SW480 (cell line): Measurements from ENCODE around the gene UBAP2L.
"Not testable (repeated sequence)": the region's sequence is repeated elsewhere in the genome, so short reads cannot be mapped to it uniquely, and the experiment has no call there.

Experiments
- DNase-seq: peaks from one replicate; pipeline ENCODE4 v3.0.0-alpha.2; 2016; ENCODE audit warnings: low spot score

UBAP2L gene

DNA sequence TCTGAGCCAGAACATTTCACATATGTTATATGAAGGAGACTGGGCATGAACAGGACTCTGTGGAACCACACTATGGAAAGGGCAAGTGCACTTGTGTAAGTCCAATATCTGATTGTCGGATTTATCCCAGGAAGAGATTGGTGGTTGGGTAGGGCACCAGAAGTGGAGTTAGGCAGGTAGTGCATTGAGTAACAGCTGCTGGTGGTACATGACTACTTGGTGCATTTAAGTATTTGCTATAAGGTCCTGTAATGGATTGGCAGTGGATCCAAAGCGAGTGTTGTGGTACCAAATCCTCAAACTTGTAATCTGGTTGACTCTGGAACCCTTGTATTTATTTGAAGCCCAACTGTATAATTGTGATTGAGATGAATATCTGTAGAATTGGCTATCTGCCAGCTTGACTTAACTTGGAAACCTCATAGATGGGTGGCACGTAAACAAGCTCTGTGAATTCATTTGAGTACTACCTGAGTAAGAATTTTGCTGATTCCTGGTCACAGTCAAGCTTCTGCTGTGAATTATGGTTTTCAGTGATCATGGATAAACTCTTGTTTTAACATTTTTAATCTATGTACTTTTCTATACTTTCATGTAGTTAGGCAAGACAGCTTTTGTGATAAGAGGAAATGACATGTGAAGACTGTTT lies 21.1 kb downstream of the UBAP2L start:
- no peak for DNase-seq

DNA sequence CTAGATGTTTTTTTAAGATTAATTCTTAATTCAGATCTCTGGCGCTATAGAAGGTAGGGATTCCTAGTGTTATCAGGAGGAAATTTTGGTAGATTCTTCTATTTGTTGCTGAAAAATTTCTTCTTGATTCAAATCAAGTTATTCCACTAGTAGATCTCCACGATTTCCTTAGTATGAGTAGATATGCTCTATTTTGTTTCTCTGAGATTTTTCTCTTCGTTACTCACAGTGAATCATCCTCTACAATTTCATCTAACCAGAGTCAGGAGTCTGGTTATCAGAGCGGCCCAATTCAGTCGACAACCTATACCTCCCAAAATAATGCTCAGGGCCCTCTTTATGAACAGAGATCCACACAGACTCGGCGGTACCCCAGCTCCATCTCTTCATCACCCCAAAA lies 32.9 kb downstream of the UBAP2L start:
- DNase-seq, result no peak

DNA sequence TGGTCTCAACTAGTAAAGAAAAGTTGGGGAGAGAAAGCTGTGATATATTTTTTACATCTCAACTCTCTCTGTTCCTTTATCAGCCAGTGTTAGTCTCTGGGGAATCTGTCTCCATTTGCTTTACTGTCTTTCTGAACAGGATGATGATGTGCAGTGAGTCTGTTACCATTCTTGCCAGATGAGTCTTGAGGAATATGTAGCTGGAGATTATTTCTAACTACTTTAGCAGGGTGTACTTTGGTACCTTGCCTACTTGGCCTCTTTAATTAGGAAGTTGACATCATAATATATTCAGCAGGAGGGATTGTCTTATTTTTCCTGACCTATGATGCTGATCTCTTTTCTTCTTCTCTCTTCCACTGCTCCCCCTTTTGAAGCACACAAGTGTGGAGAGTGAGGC lies 35.9 kb downstream of the UBAP2L start:
- no peak for DNase-seq

DNA sequence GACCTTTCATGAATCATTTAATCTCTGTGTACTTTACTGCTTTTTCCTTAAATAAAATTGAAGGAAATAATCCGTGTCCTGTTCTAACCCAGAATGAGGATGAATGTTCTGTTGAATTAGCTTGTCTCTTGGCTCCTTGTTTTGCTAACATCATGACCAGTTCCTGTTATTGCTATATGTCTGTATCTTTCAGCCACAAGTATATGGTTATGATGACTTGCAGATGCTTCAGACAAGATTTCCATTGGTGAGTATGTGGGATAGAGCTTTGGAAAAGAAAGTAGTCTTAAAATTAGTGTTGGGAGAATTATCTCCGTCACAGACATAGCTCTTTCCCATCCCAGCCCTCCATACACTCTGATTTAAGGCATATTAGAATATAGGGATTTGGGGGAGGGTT lies 38.0 kb downstream of the UBAP2L start:
- no peak for DNase-seq

DNA sequence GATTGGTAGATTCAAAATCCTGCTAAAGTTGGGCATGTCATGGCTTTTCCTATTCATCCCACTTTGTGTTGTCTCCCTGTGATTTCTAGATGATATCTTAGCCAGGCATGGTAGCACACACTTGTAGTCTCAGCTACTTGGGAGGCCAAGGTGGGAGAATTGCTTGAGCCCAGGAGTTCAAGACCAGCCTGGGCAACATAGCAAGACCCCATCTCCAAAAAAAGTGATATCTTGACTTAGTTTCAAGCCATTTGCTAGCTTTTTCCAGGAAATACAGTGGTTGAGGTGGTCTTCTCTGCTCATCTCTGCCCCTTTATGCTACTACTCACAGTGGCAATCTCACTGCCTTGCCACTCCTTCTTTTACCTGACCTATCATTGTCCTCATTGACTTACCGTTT lies 39.4 kb downstream of the UBAP2L start:
- no peak for DNase-seq

DNA sequence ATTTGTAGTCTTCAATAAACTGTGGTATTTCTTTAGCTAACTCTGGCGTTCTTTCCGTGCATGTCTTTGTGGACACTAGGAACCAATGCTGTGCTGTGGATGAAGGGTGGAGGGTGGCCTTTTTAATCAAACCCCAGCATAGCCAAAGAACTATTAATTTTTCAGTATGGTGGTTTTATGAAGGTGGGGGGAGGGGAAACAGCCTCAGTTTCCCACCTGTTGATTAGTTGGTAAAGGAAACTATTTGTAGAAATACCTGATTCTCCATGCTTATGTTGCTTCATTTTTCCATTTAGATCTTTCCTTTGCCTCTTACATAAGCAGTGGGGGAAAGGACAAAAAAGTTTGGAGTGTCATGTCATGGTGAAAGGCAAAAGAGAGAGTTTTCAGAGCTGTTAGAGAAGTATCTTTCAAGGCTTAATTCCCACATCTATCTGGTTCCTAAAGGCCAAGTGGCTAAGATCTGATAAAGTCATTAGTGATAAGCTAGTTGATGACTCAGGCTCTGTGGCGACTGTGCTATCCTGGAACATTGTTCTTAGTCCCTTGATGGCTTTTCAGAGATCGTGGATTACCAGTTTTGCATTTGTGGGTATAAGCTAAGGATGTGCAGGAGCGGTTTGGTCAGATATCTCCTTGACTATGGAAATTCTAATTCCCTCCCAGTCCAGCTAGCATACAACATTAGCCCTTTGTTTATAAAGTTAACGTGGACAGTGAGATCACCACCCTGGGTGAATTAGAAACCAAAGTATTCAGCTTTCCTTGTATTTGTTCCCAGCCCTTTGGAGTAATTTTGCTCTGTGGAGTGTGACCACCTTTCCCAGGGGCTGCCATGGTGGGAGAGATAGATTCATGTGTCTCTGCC lies 42.9 kb downstream of the UBAP2L start:
- no peak for DNase-seq

DNA sequence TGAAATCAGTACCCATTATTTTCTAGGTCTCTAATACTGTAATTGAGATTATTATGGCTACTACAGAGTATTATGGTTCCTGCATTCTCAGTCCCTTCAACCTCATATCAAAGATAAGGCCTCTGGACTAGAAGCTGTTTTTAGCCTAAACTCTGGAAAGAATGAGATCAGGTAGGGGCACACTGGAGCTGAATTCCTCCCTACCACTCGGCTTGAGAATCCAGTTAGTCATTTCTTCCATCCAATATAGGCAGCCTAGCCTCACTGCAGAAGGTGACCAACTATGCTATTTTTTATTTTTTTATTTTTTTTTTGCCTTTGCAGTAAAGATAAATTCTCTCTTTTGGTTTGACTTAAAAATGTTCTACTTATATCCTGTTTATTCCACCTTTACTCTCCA lies 43.7 kb downstream of the UBAP2L start:
- DNase-seq, result no peak

DNA sequence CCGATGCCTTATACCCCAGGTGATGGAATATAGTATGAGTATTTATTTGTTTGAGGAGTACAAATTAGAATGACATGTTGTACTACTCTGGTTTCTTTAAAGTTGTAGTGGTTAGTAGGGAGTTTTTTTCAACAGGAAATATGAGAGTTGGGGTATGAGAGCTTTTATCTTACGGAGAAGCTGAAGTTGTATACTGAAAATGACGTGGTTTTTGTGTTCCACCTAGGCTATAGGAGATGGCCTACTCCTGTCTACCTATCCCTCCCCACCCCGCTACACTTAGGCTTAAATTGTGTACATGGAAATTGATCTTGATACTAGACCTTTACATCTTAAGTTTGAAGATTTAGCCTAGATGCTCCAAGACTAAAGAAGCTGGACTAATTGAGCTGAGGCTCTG lies 44.8 kb downstream of the UBAP2L start:
- DNase-seq, result no peak

DNA sequence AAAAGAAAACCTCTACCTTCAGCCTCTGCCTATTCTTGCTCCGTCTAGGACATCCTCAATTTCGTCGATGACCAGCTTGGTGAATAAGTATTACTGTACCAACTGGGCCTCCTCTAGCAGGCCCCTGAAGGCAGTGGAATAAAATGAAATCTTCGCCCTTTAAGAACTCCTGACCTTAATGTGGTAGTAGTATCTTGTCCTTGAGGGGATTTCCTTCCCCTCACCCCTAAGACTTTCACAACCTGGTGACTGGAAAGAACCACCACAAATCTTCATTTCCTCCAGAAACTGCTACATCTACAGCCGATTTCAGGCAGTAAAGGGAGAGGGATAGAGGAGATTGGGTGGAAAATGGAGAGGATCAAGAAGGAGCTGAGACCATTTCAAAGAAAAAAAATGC lies 50.1 kb downstream of the UBAP2L start:
- DNase-seq, result no peak

DNA sequence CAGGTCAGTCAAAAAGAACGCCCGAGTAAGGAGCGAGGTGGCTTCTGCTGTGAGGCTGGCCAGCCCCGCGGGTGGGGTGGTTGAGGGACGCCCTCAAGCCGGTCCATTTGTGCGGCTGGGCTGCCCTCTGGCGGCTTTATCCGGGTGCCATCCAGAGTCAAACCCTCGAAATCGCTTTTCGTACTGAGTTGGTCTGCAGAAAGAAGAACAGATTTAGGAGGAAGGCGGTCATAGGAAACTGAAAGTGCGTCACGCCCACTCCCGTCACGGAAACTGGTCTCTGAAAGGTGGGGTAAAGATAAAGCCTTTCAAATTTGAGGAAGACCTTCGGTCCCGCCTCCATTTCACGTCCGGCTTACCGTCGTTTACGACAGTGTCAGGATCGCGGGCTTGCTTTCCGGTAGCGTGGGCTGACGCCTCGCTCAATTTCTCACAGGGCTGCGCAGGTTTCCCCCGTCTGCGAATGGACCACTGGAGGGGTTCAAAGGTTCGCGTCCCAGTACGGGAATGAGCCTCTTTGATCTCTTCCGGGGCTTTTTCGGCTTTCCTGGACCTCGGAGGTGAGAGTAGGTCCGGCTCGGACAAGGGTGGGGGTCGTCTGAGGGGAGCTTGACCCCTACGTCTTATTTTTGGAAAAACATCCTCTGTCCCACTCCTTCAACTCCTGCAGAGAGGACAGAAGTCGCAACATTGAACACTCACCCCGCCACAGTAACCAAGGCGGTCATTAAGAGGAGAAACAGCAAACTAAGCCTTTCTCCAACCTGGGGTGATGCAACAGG lies 51.7 kb downstream of the UBAP2L start, which contains the start of gene HAX1:
TSS of gene HAX1 (plus strand) at position 413 of the 782 bp plus-strand sequence. CDS start at position 508, 95 bp downstream.
- peak; percentile 95 for DNase-seq

DNA sequence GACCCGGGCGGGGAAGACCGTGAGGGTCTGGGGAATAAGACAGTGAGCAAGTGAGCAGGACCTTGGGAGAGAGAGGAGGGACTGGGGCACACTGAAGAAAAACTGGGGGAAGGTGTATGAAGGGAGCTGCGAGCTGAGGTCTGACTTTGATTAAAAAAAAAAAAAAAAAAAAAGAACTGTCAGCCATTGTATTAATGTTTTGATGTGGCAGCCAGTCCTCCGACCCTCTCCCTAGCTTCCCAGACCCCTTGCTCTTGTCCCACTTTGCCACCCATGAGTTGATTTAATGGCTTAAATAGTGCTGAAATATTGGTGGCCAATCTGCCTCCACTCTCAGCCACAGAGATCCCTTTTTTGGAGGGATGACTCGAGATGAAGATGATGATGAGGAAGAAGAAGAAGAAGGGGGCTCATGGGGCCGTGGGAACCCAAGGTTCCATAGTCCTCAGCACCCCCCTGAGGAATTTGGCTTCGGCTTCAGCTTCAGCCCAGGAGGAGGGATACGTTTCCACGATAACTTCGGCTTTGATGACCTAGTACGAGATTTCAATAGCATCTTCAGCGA lies 52.3 kb downstream of the UBAP2L start:
- DNase-seq, result no peak

DNA sequence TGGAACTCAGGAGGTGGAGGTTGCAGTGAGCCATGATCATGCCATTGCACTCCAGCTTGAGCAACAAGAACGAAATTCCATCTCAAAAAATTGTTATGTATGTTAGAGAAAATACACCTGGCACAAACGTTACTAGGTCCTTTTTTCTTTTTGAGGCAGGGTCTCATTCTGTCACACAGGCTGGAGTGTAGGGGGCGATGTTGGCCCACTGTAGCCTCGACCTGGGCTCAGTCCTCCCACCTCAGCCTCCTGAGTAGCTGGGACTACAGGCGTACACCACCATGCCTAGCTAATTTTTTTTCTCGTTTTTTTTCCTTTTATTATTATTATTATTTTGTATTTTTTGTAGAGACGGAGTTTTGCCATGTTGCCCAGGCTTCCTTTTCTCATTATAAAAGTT lies 56.0 kb downstream of the UBAP2L start:
- DNase-seq, result no peak

DNA sequence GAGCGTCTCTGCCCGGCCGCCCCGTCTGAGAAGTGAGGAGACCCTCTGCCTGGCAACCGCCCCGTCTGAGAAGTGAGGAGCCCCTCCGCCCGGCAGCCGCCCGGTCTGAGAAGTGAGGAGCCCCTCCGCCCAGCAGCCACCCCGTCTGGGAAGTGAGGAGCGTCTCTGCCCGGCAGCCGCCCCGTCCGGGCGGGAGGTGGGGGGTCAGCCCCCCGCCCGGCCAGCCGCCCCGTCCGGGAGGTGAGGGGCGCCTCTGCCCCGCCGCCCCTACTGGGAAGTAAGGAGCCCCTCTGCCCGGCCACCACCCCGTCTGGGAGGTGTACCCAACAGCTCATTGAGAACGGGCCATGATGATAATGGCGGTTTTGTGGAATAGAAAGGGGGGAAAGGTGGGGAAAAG lies 66.8 kb downstream of the UBAP2L start:
- not testable (repeated sequence) for DNase-seq

DNA sequence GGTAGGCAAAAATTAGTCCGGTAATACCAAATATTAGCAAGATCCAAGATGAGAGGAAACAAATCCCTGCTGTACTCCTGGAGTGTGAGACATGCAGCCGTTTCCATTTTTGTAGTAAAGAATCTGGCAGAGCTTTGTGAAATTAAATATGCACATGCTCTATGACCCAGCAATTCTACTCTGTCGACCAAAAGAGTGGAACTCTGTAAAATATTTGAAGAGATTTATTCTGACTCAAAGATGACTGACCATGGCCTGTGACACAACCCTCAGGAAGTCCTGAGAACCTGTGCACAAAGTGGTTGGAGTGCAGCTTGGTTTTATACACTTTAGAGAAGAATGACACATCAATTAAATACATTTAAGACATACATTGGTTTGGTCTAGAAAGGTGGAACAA lies 67.9 kb downstream of the UBAP2L start:
- no peak for DNase-seq

DNA sequence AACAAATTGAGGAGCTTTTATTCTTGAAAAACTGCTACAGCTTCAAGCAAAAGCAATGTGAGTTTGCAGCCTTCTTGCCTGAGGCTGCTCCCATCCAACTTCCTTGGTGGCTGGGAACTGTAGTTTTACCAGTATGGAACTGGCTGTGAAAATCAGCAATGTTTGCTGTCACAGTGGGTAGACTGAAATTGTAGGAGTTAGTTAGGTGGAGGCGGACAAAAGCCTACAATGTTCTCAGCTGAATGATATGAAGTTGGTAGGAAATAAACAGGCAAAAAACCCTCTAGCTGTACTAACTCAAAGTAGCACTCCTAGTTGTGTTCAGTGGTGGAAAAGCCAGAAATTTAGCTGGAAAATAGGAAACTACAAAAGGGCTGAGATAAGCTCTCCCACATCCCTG lies 70.2 kb downstream of the UBAP2L start:
- DNase-seq, result no peak

DNA sequence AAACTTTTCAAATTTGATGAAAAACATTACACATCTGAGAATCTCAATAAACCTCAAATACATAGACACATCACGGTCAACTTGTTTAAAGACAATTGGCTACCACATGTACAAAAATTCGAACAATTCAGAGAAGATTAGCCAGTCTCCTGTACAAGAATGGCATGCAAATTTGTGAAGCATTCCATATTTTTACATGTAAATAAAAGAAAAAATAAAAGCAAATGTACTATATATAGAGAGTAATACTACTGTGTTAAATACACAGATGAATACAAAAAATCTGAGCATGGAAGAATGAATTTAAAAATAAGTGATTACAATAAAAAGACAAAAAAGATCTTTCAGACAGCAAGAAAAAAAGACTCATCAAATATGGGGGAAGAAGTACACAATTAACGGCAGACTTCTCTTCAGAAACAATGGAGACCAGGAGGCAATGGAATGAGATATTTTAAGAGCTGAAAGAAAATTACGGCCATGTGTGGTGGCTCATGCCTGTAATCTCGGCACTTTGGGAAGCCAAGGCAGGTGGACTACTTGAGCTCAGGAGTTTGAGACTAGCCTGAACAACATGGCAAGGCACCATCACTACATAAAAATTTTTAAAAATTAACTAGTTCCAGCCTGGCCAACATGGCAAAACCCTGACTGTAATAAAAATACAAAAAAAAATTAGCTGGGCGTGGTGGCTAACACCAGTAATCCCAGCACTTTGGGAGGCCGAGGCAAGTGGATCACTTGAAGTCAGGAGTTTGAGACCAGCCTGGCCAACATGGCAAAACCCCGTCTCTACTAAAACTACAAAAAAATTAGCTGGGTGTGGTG lies 74.9 kb downstream of the UBAP2L start:
- peak; percentile 43 for DNase-seq

DNA sequence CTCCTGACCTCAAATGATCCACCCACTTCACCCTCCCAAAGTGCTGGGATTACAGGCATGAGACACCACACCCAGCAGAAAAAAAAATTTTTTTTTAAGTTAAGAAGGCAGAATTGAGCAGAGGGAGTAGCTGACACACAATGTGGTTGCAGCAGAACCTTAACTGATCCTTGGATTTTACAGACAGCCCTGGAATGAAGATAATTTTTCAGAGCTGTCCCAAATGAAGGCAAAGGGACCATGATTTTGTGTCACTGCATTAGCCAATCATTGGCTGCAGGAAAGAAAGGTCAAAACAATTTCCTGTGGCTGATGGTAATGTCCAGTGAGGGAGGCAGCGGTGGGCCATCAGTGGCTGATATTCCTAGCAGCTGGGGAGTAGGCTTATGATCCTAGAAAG lies 80.8 kb downstream of the UBAP2L start:
- no peak for DNase-seq

DNA sequence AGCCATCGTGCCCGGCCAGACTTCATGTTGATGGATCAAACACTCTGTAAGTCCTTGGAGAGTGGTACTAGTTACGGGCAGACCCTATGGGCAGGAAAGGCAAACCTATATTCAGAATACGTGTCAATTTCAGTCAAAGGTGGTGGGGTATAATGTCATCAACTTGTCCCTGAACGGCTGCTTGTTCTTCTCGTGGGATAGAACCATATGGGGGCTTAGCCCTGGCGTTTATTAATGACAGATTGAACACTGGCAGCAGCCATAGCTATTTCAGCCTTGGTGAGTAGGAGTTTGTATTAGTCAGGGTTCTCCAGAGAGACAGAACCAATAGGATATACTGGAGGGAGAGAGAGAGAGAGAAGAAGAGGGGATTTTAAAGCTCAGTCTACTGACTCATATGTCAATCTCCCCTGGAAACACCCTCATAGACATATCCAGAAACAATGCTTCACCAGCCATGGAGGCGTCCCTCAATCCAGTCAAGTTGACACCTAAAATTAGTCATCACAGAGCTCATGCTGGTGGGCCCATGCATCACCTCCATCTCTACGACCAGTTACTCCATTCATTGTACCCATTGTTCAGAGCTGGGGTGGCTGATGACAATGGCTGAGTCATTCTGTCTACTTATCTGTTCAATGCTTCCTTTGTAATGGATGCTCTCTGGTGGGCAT lies 84.0 kb downstream of the UBAP2L start:
- no peak for DNase-seq

DNA sequence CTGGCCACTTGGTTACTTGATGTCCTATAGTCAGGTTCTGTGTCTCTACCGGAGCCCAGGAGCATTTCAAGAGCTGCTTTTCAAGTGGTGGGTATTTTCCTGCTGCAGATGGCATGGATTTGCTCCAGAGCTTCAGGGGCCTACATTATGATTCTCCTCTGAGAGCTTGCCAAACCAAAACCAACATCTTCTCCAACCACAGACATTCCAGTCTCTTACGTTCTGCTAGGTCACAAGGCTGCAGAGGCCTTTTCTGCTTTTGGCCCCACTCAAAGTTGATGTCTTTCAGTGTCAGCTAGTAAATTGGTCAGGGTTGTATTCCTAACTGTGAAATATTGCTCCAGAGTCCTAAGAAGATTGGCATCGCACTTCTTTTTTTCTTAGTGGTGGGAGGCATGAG lies 85.4 kb downstream of the UBAP2L start:
- DNase-seq, result no peak

DNA sequence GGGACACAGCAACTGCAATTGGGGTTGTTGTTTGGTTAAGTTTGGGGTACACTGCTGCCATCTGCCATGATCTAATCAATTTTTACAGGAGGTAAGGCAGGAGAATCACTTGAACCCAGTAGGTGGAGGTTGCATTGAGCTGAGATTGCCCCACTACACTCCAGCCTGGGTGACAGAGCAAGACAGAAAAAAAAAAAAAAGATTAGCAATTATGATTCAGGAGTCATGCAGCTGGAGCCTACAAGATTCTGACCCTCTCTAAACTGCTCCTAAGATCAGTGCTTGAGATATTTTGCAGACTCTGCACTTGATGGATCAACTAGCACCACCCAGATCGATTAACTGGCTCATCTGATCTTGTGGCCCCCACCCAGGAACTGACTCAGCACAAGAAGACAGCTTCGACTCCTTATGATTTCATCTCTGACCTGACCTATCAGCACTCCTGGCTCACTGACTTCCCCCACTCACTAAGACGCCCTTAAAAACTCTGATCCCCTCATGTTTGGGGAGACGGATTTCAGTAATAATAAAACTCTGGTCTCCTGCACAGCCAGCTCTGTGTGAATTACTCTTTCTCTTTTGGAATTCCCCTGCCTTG lies 87.0 kb downstream of the UBAP2L start:
- not testable (repeated sequence) for DNase-seq

DNA sequence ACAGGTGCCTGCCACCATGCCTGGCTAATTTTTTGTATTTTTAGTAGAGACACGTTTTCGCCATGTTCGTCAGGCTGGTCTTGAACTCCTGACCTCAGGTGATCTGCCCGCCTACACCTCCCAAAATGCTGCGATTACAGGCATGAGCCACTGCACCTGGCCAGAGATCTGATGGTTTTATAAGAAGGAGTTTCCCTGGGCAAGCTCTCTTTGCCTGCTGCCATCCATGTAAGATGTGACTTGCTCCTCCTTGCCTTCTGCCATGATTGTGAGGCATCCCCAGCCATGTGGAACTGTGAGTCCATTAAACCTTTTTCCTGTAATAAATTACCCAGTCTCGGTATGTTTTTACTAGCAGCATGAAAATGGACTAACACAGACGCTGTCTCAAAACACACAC lies 88.4 kb downstream of the UBAP2L start:
- not testable (repeated sequence) for DNase-seq
